K562 (cell line): ENCODE results near the gene CLASP2. TPM values are rescaled to one million over a fixed set of nuclear protein-coding genes. Genes with fewer than 3 reads are reported as not detected.
A peak's percentile ranks its signal among the peaks of the same experiment; 100 is the strongest.

Experiments used
- CEBPG ChIP-seq, 3 experiments: fragments of 200-800 bp in 1 of 3; sonication (Bioruptor generic) in 1 of 3; sonication (generic) in 1 of 3; formaldehyde crosslinking in 1 of 3; IDR thresholded peaks in 2 of 3; conservative IDR thresholded peaks in 1 of 3; 2 replicates each; pipeline versions ENCODE4 v1.6.1 to v1.8.0; 2016 to 2022; ENCODE audit warnings: missing compliant biosample characterization in 2 of 3, missing genetic modification characterization in 2 of 3, mild to moderate bottlenecking in 1 of 3, missing genetic modification reagents in 1 of 3
- ELF2 ChIP-seq: fragments of 250-450 bp; sonication (Bioruptor Pico); IDR thresholded peaks from 2 replicates; pipeline ENCODE4 v1.5.0; 2021; ENCODE audit warnings: mild to moderate bottlenecking
- MYNN ChIP-seq, 2 experiments: sonication (generic); formaldehyde crosslinking in 1 of 2; IDR thresholded peaks; 2 replicates each; pipeline versions ENCODE4 v1.5.0 to v1.6.1; 2016 to 2020; ENCODE audit warnings: antibody characterized with exemption in 1 of 2, missing genetic modification reagents in 1 of 2
- NCOA2 ChIP-seq, 2 experiments: fragments of 450-650 bp; IDR thresholded peaks; 2 replicates each; pipeline ENCODE4 v1.6.1; 2018; ENCODE audit warnings: mild to moderate bottlenecking in 2 of 2, moderate library complexity in 1 of 2; ENCODE audit not compliant: partially characterized antibody in 2 of 2
- NFIC ChIP-seq: fragments of 450-650 bp; IDR thresholded peaks from 2 replicates; pipeline ENCODE4 v1.6.1; 2017; ENCODE audit warnings: mild to moderate bottlenecking, inconsistent platforms
- NR2C1 ChIP-seq, 2 experiments: fragments of 450-650 bp; IDR thresholded peaks; 2 replicates each; pipeline ENCODE4 v1.6.1; 2017; ENCODE audit warnings: mild to moderate bottlenecking in 2 of 2, antibody characterized with exemption in 1 of 2, inconsistent platforms in 1 of 2, missing compliant biosample characterization in 1 of 2, missing genetic modification characterization in 1 of 2
- NR2C2 ChIP-seq, 2 experiments: fragments of 200-800 bp in 1 of 2; sonication (Bioruptor generic) in 1 of 2; sonication (generic) in 1 of 2; formaldehyde crosslinking in 1 of 2; IDR thresholded peaks; 2 replicates each; pipeline versions ENCODE4 v1.6.1 to v1.8.0; 2016 to 2022; ENCODE audit warnings: mild to moderate bottlenecking in 1 of 2, missing compliant biosample characterization in 1 of 2, missing genetic modification characterization in 1 of 2, missing genetic modification reagents in 1 of 2
- PHB2 ChIP-seq: fragments of 450-650 bp; IDR thresholded peaks from 2 replicates; pipeline ENCODE4 v1.6.1; 2017; ENCODE audit warnings: low read depth
- PHF8 ChIP-seq: fragments of 200-600 bp; sonication (generic); IDR thresholded peaks from 2 replicates; pipeline ENCODE4 v1.6.1; 2012; ENCODE audit warnings: mixed run types, mild to moderate bottlenecking, inconsistent platforms, low read length, moderate library complexity, borderline replicate concordance
- SAP30 ChIP-seq: fragments of 200-600 bp; sonication (generic); IDR thresholded peaks from 2 replicates; pipeline ENCODE4 v1.6.1; 2012; ENCODE audit warnings: borderline replicate concordance, low read depth, mild to moderate bottlenecking, moderate library complexity, low read length, control low read depth, inconsistent platforms; ENCODE audit not compliant: insufficient read depth, poor library complexity, severe bottlenecking
- SIX5 ChIP-seq, 2 experiments: IDR thresholded peaks; 2 replicates each; pipeline ENCODE4 v1.6.1; 2011; ENCODE audit warnings: low read length in 2 of 2, borderline replicate concordance in 1 of 2, low read depth in 1 of 2, mild to moderate bottlenecking in 1 of 2, moderate library complexity in 1 of 2; ENCODE audit not compliant: insufficient read depth in 1 of 2
- TAL1 ChIP-seq: fragments of 450-650 bp; IDR thresholded peaks from 2 replicates; pipeline ENCODE4 v1.6.1; 2016; ENCODE audit warnings: mild to moderate bottlenecking
- TFAM ChIP-seq: fragments of 250-450 bp; sonication (Bioruptor Pico); conservative IDR thresholded peaks from 2 replicates; pipeline ENCODE4 v1.5.0; 2021; ENCODE audit warnings: mild to moderate bottlenecking, moderate library complexity
- TFE3 ChIP-seq: fragments of 450-650 bp; formaldehyde crosslinking; IDR thresholded peaks from 2 replicates; pipeline ENCODE4 v1.4.0; 2020; ENCODE audit warnings: mild to moderate bottlenecking, mixed read lengths
- ZBTB8A ChIP-seq: fragments of 450-650 bp; IDR thresholded peaks from 2 replicates; pipeline ENCODE4 v1.6.1; 2018; ENCODE audit warnings: mild to moderate bottlenecking, moderate library complexity; ENCODE audit not compliant: partially characterized antibody
- ZNF512 ChIP-seq: IDR thresholded peaks from 2 replicates; pipeline ENCODE4 v1.6.1; 2016; ENCODE audit warnings: missing genetic modification characterization, missing compliant biosample characterization
- polyA plus RNA-seq, 8 experiments: library from polyadenylated mRNA; depleted of rRNA in 4 of 8; stranded (reverse) in 5 of 8; unstranded in 3 of 8; fragments of >200 nt; fragmentation: Nextera tagmentation in 2 of 8; fragmentation: Illumina TruSeq in 1 of 8; extraction: Ambion mirVana in 2 of 8; extraction: Trizol in 1 of 8; gene quantifications; 2 replicates each; pipeline versions ENCODE4 v1.2.1 to v1.2.3, GENCODE V29; 2011 to 2014; ENCODE audit warnings: inconsistent platforms in 1 of 8, missing spikeins in 1 of 8
- total RNA-seq, 7 experiments: library from RNA; depleted of rRNA in 6 of 7; stranded (reverse); fragments of >200 nt in 6 of 7; fragmentation: Illumina TruSeq in 2 of 7; extraction: Trizol in 2 of 7; gene quantifications; 2 replicates each; pipeline versions ENCODE4 v1.2.1 to v1.2.3, GENCODE V29; 2011 to 2021; ENCODE audit warnings: low replicate concordance in 1 of 7
- TF ChIP-seq, protein P1 (sequence below): fragments of 450-650 bp; IDR thresholded peaks from 2 replicates; pipeline ENCODE4 v1.6.1; 2016; ENCODE audit warnings: low read depth, mild to moderate bottlenecking, moderate library complexity
- TF ChIP-seq, protein P2 (sequence below): fragments of 200-400 bp; formaldehyde crosslinking; IDR thresholded peaks from 2 replicates; pipeline ENCODE4 v1.6.1; 2017; ENCODE audit warnings: mild to moderate bottlenecking, low read depth, low read length, moderate library complexity

CLASP2 gene
- total and polyA plus RNA-seq, 9 of the 15 experiments (the other 6 are each of a cell fraction or from before 2014, with no cell fraction given): 13.5 to 107 (median 71.8) TPM

DNA sequence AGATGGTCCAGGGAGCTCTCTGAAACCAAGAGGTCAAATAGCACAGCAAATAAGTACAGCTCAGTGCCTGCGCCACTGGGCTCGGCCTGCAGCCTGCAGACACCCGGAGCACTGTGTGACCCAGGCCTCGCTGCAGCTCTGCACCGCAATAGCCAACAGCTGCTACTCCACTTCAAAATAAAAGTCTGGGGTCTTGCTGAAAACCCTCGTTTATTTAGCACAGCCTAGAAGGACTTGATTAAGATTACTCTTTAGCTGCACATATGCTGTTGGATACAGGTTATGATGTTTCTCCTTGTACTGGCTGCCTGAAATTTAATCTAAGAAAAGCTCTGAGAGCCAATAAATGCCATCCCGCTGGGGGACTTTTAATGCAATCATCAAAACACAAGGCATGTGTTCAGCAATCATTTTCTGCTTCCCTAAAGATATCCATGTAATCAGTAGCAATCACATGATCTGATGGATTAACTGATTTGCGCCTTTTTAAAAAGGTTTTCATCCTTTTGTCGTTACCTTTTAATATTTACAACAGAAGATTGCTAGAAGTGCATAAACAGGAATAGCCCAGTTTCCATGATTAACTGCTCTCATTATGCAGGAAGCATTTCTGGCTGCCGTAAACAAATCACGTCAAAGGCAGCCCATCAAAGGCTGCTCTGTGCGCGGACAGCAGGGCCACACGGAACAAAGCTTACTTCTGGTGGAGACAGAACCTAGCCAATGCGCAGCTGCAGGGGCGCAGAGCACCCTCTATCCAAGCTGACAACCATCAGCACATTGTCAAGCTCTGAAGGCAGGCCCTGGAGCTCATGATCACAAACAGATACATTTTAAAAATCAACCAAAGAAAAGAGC is 58.8 kb downstream of the CLASP2 start (continued):
- TF ChIP-seq TFAM (no peak), SAP30 (peak; percentile 18), NR2C1 (IDR thresholded peaks at IDR 0.05) (0 out of 2 replicates have a peak, but pooled peaks have one; percentile 20), NR2C1 (tag; IDR thresholded peaks at IDR 0.05) (no peak), TFE3 (CRISPR knock-in tag) (peak; percentile 85), NFIC (no peak), ELF2 (CRISPR knock-in tag) (0 out of 2 replicates have a peak, but pooled peaks have one; percentile 38), PHF8 (peak; percentile 27; the same call in 1 of the 2 replicates), MYNN (IDR thresholded peaks at IDR 0.05) (peak; percentile 100), MYNN (CRISPR knock-in tag; IDR thresholded peaks at IDR 0.05) (peak; percentile 100), CEBPG (CRISPR knock-in tag; IDR thresholded peaks at IDR 0.05) (0 out of 2 replicates have a peak, but pooled peaks have one; percentile 25), CEBPG (tag; conservative IDR thresholded peaks at IDR 0.05 in 1 of 2, IDR thresholded peaks at IDR 0.05 in 1 of 2) (peak in 1 of 2 experiments; percentile 56; a peak in 2 of 4 replicates), NR2C2 (CRISPR knock-in tag; IDR thresholded peaks at IDR 0.05) (no peak), NR2C2 (tag; IDR thresholded peaks at IDR 0.05) (0 out of 2 replicates have a peak, but pooled peaks have one; percentile 20), TAL1 (peak; percentile 24; the same call in 1 of the 2 replicates), PHB2 (no peak), ZNF512 (tag) (no peak), ZBTB8A (no peak), SIX5 (IDR thresholded peaks at IDR 0.05; ENCODE audit: borderline replicate concordance in 1 of 2, insufficient read depth in 1 of 2, low read depth in 1 of 2, low read length in 2 of 2) (no peak), NCOA2 (IDR thresholded peaks at IDR 0.05; ENCODE audit: partially characterized antibody in 2 of 2) (no peak)
- TF ChIP-seq, protein P1, sequence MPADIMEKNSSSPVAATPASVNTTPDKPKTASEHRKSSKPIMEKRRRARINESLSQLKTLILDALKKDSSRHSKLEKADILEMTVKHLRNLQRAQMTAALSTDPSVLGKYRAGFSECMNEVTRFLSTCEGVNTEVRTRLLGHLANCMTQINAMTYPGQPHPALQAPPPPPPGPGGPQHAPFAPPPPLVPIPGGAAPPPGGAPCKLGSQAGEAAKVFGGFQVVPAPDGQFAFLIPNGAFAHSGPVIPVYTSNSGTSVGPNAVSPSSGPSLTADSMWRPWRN: peak; percentile 47; the same call in 1 of the 2 replicates
- TF ChIP-seq, protein P2, sequence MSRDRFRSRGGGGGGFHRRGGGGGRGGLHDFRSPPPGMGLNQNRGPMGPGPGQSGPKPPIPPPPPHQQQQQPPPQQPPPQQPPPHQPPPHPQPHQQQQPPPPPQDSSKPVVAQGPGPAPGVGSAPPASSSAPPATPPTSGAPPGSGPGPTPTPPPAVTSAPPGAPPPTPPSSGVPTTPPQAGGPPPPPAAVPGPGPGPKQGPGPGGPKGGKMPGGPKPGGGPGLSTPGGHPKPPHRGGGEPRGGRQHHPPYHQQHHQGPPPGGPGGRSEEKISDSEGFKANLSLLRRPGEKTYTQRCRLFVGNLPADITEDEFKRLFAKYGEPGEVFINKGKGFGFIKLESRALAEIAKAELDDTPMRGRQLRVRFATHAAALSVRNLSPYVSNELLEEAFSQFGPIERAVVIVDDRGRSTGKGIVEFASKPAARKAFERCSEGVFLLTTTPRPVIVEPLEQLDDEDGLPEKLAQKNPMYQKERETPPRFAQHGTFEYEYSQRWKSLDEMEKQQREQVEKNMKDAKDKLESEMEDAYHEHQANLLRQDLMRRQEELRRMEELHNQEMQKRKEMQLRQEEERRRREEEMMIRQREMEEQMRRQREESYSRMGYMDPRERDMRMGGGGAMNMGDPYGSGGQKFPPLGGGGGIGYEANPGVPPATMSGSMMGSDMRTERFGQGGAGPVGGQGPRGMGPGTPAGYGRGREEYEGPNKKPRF: no peak
